HCT116 (cell line): ENCODE results near the gene KBTBD13. TPM values are rescaled to one million over a fixed set of nuclear protein-coding genes. Genes with fewer than 3 reads are reported as not detected.

Source experiments
- ATAC-seq: fragments of 200-7000 bp; cut with Tn5 transposase; 2 replicates; pipeline ENCODE4 v1.9.1; 2020; ENCODE audit warnings: mild to moderate bottlenecking, moderate library complexity
- BruUV-seq: library from RNA; stranded (reverse); fragments of 400-500 nt; replicated peaks from 2 replicates; lab custom pipeline; 2021; lab: Mats Ljungman, UMichigan
- CTCF ChIA-PET: fragments of 300-600 bp; sonication (Branson Sonifier 250); formaldehyde crosslinking; loops from one replicate; lab custom pipeline; 2021; ENCODE audit warnings: antibody characterized with exemption; lab: Charles Lee
- POLR2A ChIA-PET: fragments of 300-600, 350-600 bp; sonication (Branson Sonifier 250); formaldehyde crosslinking; loops from one replicate; lab custom pipeline; 2021; ENCODE audit warnings: antibody characterized with exemption; lab: Charles Lee
- RAD21 ChIA-PET, 2 experiments: fragments of 300-600 bp; sonication (Branson Sonifier 250); formaldehyde crosslinking; loops; one replicate each; lab custom pipeline; 2023; ENCODE audit warnings: low total read pairs in 2 of 2; ENCODE audit not compliant: uncharacterized antibody in 2 of 2, unreplicated experiment in 2 of 2, low non-redundant PET in 1 of 2; lab: Charles Lee
- DNase-seq: peaks from one replicate; pipeline ENCODE4 v3.0.0-alpha.2; 2010; ENCODE audit warnings: low read depth, low spot score
- H2AFZ ChIP-seq: fragments of 200-600 bp; shearing (Covaris generic), sonication (generic); 2 replicates; pipeline ENCODE4 v1.6.1; 2017; ENCODE audit warnings: low read depth, mixed run types, mixed read lengths, antibody characterized with exemption, low read length; ENCODE audit not compliant: poor library complexity, severe bottlenecking
- H3K27ac ChIP-seq: 2 replicates; pipeline ENCODE4 v1.5.1; 2012; ENCODE audit warnings: low read depth, low read length
- H3K27me3 ChIP-seq: fragments of 200-600 bp; sonication (generic); 2 replicates; pipeline ENCODE4 v1.6.1; 2016; ENCODE audit warnings: mixed run types, low read length, mixed read lengths; ENCODE audit not compliant: insufficient read depth
- H3K36me3 ChIP-seq, 2 experiments: fragments of 200-500 bp in 1 of 2; fragments of 200-600 bp in 1 of 2; sonication (Bioruptor generic) in 1 of 2; sonication (generic) in 1 of 2; 2 replicates each; pipeline versions ENCODE4 v1.5.1 to v1.6.1; 2014 to 2016; ENCODE audit warnings: low read length in 2 of 2, inconsistent platforms in 1 of 2, mixed read lengths in 1 of 2, mixed run types in 1 of 2; ENCODE audit not compliant: insufficient read depth in 2 of 2, control insufficient read depth in 1 of 2
- H3K4me1 ChIP-seq, 2 experiments: fragments of 200-600 bp in 1 of 2; sonication (generic) in 1 of 2; 2 replicates each; pipeline versions ENCODE4 v1.5.1 to v1.6.1; 2012 to 2017; ENCODE audit warnings: low read length in 2 of 2, inconsistent platforms in 1 of 2, mild to moderate bottlenecking in 1 of 2, mixed read lengths in 1 of 2, mixed run types in 1 of 2, moderate library complexity in 1 of 2; ENCODE audit not compliant: insufficient read depth in 2 of 2, control insufficient read depth in 1 of 2
- H3K4me2 ChIP-seq: fragments of 200-600 bp; sonication (generic); 2 replicates; pipeline ENCODE4 v1.6.1; 2017; ENCODE audit warnings: mixed run types, low read length, mixed read lengths
- H3K4me3 ChIP-seq, 2 experiments: fragments of 200-600 bp in 1 of 2; sonication (generic) in 1 of 2; replicated peaks in 1 of 2; 2 replicates each; pipeline ENCODE4 v1.5.1; 2011 to 2016; ENCODE audit warnings: low read length in 2 of 2, control low read depth in 1 of 2, low read depth in 1 of 2, mild to moderate bottlenecking in 1 of 2, mixed read lengths in 1 of 2, mixed run types in 1 of 2
- H3K79me2 ChIP-seq: fragments of 200-600 bp; sonication (generic); 2 replicates; pipeline ENCODE4 v1.6.1; 2017; ENCODE audit warnings: mild to moderate bottlenecking, mixed run types, low read length, moderate library complexity, mixed read lengths; ENCODE audit not compliant: insufficient read depth
- H3K9ac ChIP-seq: fragments of 200-600 bp; sonication (generic); 2 replicates; pipeline ENCODE4 v1.6.1; 2016; ENCODE audit warnings: low read length, mixed read lengths
- H3K9me2 ChIP-seq: fragments of 200-600 bp; sonication (generic), shearing (Covaris generic); 2 replicates; pipeline ENCODE4 v1.6.1; 2017; ENCODE audit warnings: mixed run types, mild to moderate bottlenecking, moderate library complexity; ENCODE audit not compliant: insufficient read depth
- H3K9me3 ChIP-seq, 2 experiments: fragments of 200-500 bp in 1 of 2; fragments of 200-600 bp in 1 of 2; sonication (Bioruptor generic) in 1 of 2; sonication (generic) in 1 of 2; 2 replicates each; pipeline ENCODE4 v1.6.1; 2014 to 2017; ENCODE audit warnings: low read length in 2 of 2, mixed read lengths in 2 of 2, inconsistent platforms in 1 of 2, low read depth in 1 of 2, mild to moderate bottlenecking in 1 of 2, mixed run types in 1 of 2, moderate library complexity in 1 of 2; ENCODE audit not compliant: control insufficient read depth in 1 of 2, insufficient read depth in 1 of 2
- H4K20me1 ChIP-seq: fragments of 200-600 bp; sonication (generic), shearing (Covaris generic); 2 replicates; pipeline ENCODE4 v1.6.1; 2017; ENCODE audit warnings: mixed run types, mild to moderate bottlenecking, moderate library complexity; ENCODE audit not compliant: insufficient read depth
- CEBPB ChIP-seq: IDR thresholded peaks from 2 replicates; pipeline ENCODE4 v1.6.1; 2012; ENCODE audit warnings: low read depth
- CTCF ChIP-seq, 3 experiments: fragments of 200-600 bp in 1 of 3; sonication (generic) in 1 of 3; IDR thresholded peaks in 2 of 3; conservative IDR thresholded peaks in 1 of 3; 2 replicates each; pipeline ENCODE4 v1.5.1; 2012 to 2017; ENCODE audit warnings: low read depth in 2 of 3, low read length in 2 of 3, antibody characterized with exemption in 1 of 3, borderline replicate concordance in 1 of 3, control low read depth in 1 of 3, mild to moderate bottlenecking in 1 of 3, mixed read lengths in 1 of 3, mixed run types in 1 of 3, moderate library complexity in 1 of 3; ENCODE audit not compliant: insufficient read depth in 1 of 3
- EGR1 ChIP-seq: IDR thresholded peaks from 2 replicates; pipeline ENCODE4 v1.6.1; 2012; ENCODE audit warnings: low read depth
- EZH2 ChIP-seq: fragments of 200-600 bp; sonication (generic); IDR thresholded peaks from 2 replicates; pipeline ENCODE4 v1.6.1; 2017; ENCODE audit warnings: antibody characterized with exemption, mixed run types
- EZH2phosphoT487 ChIP-seq: fragments of 200-600 bp; IDR thresholded peaks from 2 replicates; pipeline ENCODE4 v1.6.1; 2018; ENCODE audit warnings: antibody characterized with exemption, borderline replicate concordance
- FOSL1 ChIP-seq: IDR thresholded peaks from 2 replicates; pipeline ENCODE4 v1.6.1; 2012; ENCODE audit warnings: low read depth
- POLR2A ChIP-seq: IDR thresholded peaks from 2 replicates; pipeline ENCODE4 v1.7.0; 2011; ENCODE audit warnings: borderline replicate concordance; ENCODE audit not compliant: insufficient read depth, insufficient read length; ENCODE audit errors: extremely low read depth
- RAD21 ChIP-seq: IDR thresholded peaks from 2 replicates; pipeline ENCODE4 v1.6.1; 2012; ENCODE audit warnings: low read depth, mild to moderate bottlenecking
- SIN3A ChIP-seq: IDR thresholded peaks from 2 replicates; pipeline ENCODE4 v1.6.1; 2012; ENCODE audit warnings: low read depth
- SRF ChIP-seq: IDR thresholded peaks from 2 replicates; pipeline ENCODE4 v1.6.1; 2012; ENCODE audit warnings: low read depth
- YY1 ChIP-seq: IDR thresholded peaks from 2 replicates; pipeline ENCODE4 v1.6.1; 2011; ENCODE audit warnings: low read length, low read depth, moderate library complexity, mild to moderate bottlenecking; ENCODE audit not compliant: insufficient replicate concordance; ENCODE audit errors: extremely low read depth
- ZNF274 ChIP-seq: fragments of 200-500 bp; sonication (Bioruptor generic); IDR thresholded peaks from 2 replicates; pipeline ENCODE4 v1.6.1; 2014; ENCODE audit warnings: mild to moderate bottlenecking, low read depth, low read length, inconsistent platforms
- intact Hi-C: fragments of 100-400 bp; cut with micrococcal nuclease; formaldehyde crosslinking; loops from 2 replicates; pipeline ENCODE4 v1.10.0; 2022
- total RNA-seq: library from RNA; stranded (reverse); gene quantifications from one replicate; pipeline ENCODE4 v1.2.1, GENCODE V29; 2021; ENCODE audit not compliant: unreplicated experiment
- TF ChIP-seq, protein P1 (sequence below): IDR thresholded peaks from 2 replicates; pipeline ENCODE4 v1.6.1; 2011; ENCODE audit warnings: mild to moderate bottlenecking, low read length, moderate library complexity; ENCODE audit not compliant: insufficient replicate concordance; ENCODE audit errors: extremely low read depth
- TF ChIP-seq, protein P2 (sequence below): IDR thresholded peaks from 2 replicates; pipeline ENCODE4 v1.6.1; 2012
- TF ChIP-seq, protein P3 (sequence below): IDR thresholded peaks from 2 replicates; pipeline ENCODE4 v1.6.1; 2012; ENCODE audit warnings: low read depth
- TF ChIP-seq, protein P4 (sequence below): IDR thresholded peaks from 2 replicates; pipeline ENCODE4 v1.6.1; 2012

Gene KBTBD13
- total RNA-seq, 1 experiment from 2014 or later: not detected

DNA sequence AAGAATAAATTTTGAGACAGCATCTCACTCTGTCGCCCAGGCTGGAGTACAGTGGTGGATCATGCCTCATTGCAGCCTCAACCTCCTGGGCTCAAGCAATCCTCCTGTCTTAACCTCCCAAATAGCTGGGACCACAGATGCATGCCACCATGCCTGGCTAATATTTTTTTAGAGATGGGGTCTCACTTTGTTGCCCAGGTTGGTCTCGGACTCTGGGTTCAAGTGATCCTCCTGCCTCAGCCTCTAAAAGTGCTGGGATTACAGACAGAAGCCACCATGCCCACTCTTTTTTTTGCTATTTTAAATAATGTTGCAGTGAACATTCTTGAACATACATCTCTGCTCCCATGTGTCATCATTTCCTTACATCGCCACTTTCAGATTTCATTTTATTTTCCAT lies 38.1 kb upstream of the KBTBD13 start (continued):
- TF ChIP-seq CTCF (IDR thresholded peaks at IDR 0.05 in 2 of 3, conservative IDR thresholded peaks at IDR 0.05 in 1 of 3; ENCODE audit: borderline replicate concordance in 1 of 3, insufficient read depth in 1 of 3, low read depth in 2 of 3, low read length in 2 of 3): no peak
- TF ChIP-seq SRF: no peak
- TF ChIP-seq POLR2A: no peak
- no peak for TF ChIP-seq YY1

- no TSS peak for BruUV-seq
- H3K4me1 ChIP-seq: peaks cover under 1 to 14% of the 10 kb centered on the region in 2 experiments; a peak in 3 of 4 replicates
- ChIA-PET RAD21 (no interaction called here), POLR2A (no interaction called here), CTCF (no interaction called here)
- TF ChIP-seq, protein P1, sequence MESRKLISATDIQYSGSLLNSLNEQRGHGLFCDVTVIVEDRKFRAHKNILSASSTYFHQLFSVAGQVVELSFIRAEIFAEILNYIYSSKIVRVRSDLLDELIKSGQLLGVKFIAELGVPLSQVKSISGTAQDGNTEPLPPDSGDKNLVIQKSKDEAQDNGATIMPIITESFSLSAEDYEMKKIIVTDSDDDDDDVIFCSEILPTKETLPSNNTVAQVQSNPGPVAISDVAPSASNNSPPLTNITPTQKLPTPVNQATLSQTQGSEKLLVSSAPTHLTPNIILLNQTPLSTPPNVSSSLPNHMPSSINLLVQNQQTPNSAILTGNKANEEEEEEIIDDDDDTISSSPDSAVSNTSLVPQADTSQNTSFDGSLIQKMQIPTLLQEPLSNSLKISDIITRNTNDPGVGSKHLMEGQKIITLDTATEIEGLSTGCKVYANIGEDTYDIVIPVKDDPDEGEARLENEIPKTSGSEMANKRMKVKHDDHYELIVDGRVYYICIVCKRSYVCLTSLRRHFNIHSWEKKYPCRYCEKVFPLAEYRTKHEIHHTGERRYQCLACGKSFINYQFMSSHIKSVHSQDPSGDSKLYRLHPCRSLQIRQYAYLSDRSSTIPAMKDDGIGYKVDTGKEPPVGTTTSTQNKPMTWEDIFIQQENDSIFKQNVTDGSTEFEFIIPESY: no peak
- TF ChIP-seq EGR1: no peak
- TF ChIP-seq, protein P2, sequence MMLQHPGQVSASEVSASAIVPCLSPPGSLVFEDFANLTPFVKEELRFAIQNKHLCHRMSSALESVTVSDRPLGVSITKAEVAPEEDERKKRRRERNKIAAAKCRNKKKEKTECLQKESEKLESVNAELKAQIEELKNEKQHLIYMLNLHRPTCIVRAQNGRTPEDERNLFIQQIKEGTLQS: no peak
- TF ChIP-seq SIN3A: no peak
- TF ChIP-seq EZH2phosphoT487: no peak
- TF ChIP-seq ZNF274: no peak
- TF ChIP-seq FOSL1: no peak
- no peak for TF ChIP-seq EZH2
- no peak for TF ChIP-seq CEBPB
- no peak for TF ChIP-seq YY1
- TF ChIP-seq, protein P3, sequence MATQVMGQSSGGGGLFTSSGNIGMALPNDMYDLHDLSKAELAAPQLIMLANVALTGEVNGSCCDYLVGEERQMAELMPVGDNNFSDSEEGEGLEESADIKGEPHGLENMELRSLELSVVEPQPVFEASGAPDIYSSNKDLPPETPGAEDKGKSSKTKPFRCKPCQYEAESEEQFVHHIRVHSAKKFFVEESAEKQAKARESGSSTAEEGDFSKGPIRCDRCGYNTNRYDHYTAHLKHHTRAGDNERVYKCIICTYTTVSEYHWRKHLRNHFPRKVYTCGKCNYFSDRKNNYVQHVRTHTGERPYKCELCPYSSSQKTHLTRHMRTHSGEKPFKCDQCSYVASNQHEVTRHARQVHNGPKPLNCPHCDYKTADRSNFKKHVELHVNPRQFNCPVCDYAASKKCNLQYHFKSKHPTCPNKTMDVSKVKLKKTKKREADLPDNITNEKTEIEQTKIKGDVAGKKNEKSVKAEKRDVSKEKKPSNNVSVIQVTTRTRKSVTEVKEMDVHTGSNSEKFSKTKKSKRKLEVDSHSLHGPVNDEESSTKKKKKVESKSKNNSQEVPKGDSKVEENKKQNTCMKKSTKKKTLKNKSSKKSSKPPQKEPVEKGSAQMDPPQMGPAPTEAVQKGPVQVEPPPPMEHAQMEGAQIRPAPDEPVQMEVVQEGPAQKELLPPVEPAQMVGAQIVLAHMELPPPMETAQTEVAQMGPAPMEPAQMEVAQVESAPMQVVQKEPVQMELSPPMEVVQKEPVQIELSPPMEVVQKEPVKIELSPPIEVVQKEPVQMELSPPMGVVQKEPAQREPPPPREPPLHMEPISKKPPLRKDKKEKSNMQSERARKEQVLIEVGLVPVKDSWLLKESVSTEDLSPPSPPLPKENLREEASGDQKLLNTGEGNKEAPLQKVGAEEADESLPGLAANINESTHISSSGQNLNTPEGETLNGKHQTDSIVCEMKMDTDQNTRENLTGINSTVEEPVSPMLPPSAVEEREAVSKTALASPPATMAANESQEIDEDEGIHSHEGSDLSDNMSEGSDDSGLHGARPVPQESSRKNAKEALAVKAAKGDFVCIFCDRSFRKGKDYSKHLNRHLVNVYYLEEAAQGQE: no peak
- TF ChIP-seq SRF: no peak
- TF ChIP-seq POLR2A: no peak
- TF ChIP-seq, protein P4, sequence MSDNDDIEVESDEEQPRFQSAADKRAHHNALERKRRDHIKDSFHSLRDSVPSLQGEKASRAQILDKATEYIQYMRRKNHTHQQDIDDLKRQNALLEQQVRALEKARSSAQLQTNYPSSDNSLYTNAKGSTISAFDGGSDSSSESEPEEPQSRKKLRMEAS: no peak
- no peak for TF ChIP-seq RAD21
- no peaks in the 10 kb centered on the region for H3K9me2 ChIP-seq
- H3K79me2 ChIP-seq: no peaks in the 10 kb centered on the region
- intact Hi-C loops: no loop called here
- DNase-seq (no peak), ATAC-seq (no peak)
- H2AFZ ChIP-seq: no peak overlapping the region
- H3K27me3 ChIP-seq: no peaks in the 10 kb centered on the region
- H3K9me3 ChIP-seq: no peaks in the 10 kb centered on the region
- H3K36me3 ChIP-seq: no peaks in the 10 kb centered on the region
- H3K27ac ChIP-seq: no peak overlapping the region
- H3K4me2 ChIP-seq: no peak overlapping the region
- H3K9ac ChIP-seq: no peak overlapping the region
- H3K4me3 ChIP-seq: no peak overlapping the region
- no peaks in the 10 kb centered on the region for H4K20me1 ChIP-seq
Observed at GRCh38 chr15:65038836-65039235, 37.7 kb upstream of the KBTBD13 start.
